ENCODE data around the gene ATP11C. TPM values are rescaled to one million over a fixed set of nuclear protein-coding genes. Genes with fewer than 3 reads are reported as not detected.
"Not testable (repeated sequence)": the region's sequence is repeated elsewhere in the genome, so short reads cannot be mapped to it uniquely, and the experiment has no call there.

ATP11C gene
- total and polyA plus RNA-seq, 7 donors = 4.2 to 32.0 (median 17.2) TPM

GRCh38 chrX:139702658-139703057 lies 230.2 kb downstream of the ATP11C start:
- 90 to 92% methylated on average over 3 of the region's 3 CpGs for WGBS, 2 donors
- H3K9me3 ChIP-seq = no peaks in the 10 kb centered on the region

GRCh38 chrX:139692908-139693307 lies 239.9 kb downstream of the ATP11C start:
- no peak for DNase-seq
- Histone ChIP-seq H3K27me3 (peaks cover 0 to 7% (median 3%) of the 10 kb centered on the region in 3 donors), H3K27ac (no peak overlapping the region), H3K4me1 (peaks cover 0 to 9% (median 0%) of the 10 kb centered on the region in 4 donors), H3K4me3 (peak overlapping the region in 1 of 4 donors; percentile 43), H3K36me3 (no peaks in the 10 kb centered on the region), H3K9me3 (no peaks in the 10 kb centered on the region)
- 47 to 54% methylated on average over 8 of the region's 8 CpGs for WGBS, 2 donors
- intact Hi-C loops (cut with DNase I) = no loop called here
- no peak for TF ChIP-seq POLR2A (IDR thresholded peaks at IDR 0.05)
- no peak for TF ChIP-seq POLR2AphosphoS5 (IDR thresholded peaks at IDR 0.05)
- no peak for TF ChIP-seq EP300 (IDR thresholded peaks at IDR 0.05)
- no peak for TF ChIP-seq CTCF (IDR thresholded peaks at IDR 0.05)

More at GRCh38 chrX:139702658-139703057, 230.2 kb downstream of the ATP11C start:
- H3K27ac ChIP-seq = no peak overlapping the region
- no peaks in the 10 kb centered on the region for H3K27me3 ChIP-seq
- H3K36me3 ChIP-seq = no peaks in the 10 kb centered on the region
- H3K4me1 ChIP-seq = no peaks in the 10 kb centered on the region
- H3K4me3 ChIP-seq = no peak overlapping the region
- TF ChIP-seq POLR2AphosphoS5 (IDR thresholded peaks at IDR 0.05) (no peak), EP300 (IDR thresholded peaks at IDR 0.05) (no peak), POLR2A (IDR thresholded peaks at IDR 0.05) (no peak), CTCF (IDR thresholded peaks at IDR 0.05) (no peak)
- no peak for DNase-seq
- intact Hi-C loops (cut with DNase I) = no loop called here

- DNase-seq = no peak
- H3K27ac ChIP-seq = no peak overlapping the region
- TF ChIP-seq POLR2AphosphoS5 (IDR thresholded peaks at IDR 0.05) (no peak), POLR2A (IDR thresholded peaks at IDR 0.05) (no peak), EP300 (IDR thresholded peaks at IDR 0.05) (no peak), CTCF (IDR thresholded peaks at IDR 0.05) (no peak)
- peak overlapping the region in 3 of 4 donors; percentile 21 to 43 (median 32) for H3K4me3 ChIP-seq
- H3K4me1 ChIP-seq = peaks cover 0 to 9% (median 0%) of the 10 kb centered on the region in 4 donors
- H3K9me3 ChIP-seq = no peaks in the 10 kb centered on the region
- no peaks in the 10 kb centered on the region for H3K36me3 ChIP-seq
- intact Hi-C loops (cut with DNase I) = no loop called here
- WGBS, 2 donors = 29 to 30% methylated on average over 11 of the region's 11 CpGs
- peaks cover 0 to 7% (median 3%) of the 10 kb centered on the region in 3 donors for H3K27me3 ChIP-seq
These were observed 240.4 kb downstream of the ATP11C start for GRCh38 chrX:139692506-139692849.

GRCh38 chrX:139691843-139692505 lies 240.9 kb downstream of the ATP11C start:
- H3K27ac ChIP-seq = no peak overlapping the region

GRCh38 chrX:139691493-139691842 lies 241.4 kb downstream of the ATP11C start:
- TF ChIP-seq POLR2AphosphoS5 (IDR thresholded peaks at IDR 0.05) (no peak), CTCF (IDR thresholded peaks at IDR 0.05) (no peak), POLR2A (IDR thresholded peaks at IDR 0.05) (no peak), EP300 (IDR thresholded peaks at IDR 0.05) (no peak)
- WGBS, 2 donors = 1% methylated on average over 23 of the region's 23 CpGs
- intact Hi-C loops (cut with DNase I) = no loop called here
- H3K36me3 ChIP-seq = no peaks in the 10 kb centered on the region
- no peak for DNase-seq
- H3K4me3 ChIP-seq = peak overlapping the region in 3 of 4 donors; percentile 21 to 43 (median 32)
- no peaks in the 10 kb centered on the region for H3K9me3 ChIP-seq
- peaks cover 0 to 7% (median 3%) of the 10 kb centered on the region in 3 donors for H3K27me3 ChIP-seq
- H3K27ac ChIP-seq = no peak overlapping the region
- peaks cover 0 to 9% (median 0%) of the 10 kb centered on the region in 4 donors for H3K4me1 ChIP-seq

More at GRCh38 chrX:139691843-139692505, 240.9 kb downstream of the ATP11C start:
- peak overlapping the region in 3 of 4 donors; percentile 21 to 43 (median 32) for H3K4me3 ChIP-seq
- H3K4me1 ChIP-seq = peaks cover 0 to 9% (median 0%) of the 10 kb centered on the region in 4 donors
- no peaks in the 10 kb centered on the region for H3K36me3 ChIP-seq
- no peaks in the 10 kb centered on the region for H3K9me3 ChIP-seq
- no peak for TF ChIP-seq EP300 (IDR thresholded peaks at IDR 0.05)
- no peak for TF ChIP-seq POLR2AphosphoS5 (IDR thresholded peaks at IDR 0.05)
- no peak for TF ChIP-seq POLR2A (IDR thresholded peaks at IDR 0.05)
- intact Hi-C loops (cut with DNase I) = no loop called here
- no peak for DNase-seq
- H3K27me3 ChIP-seq = peaks cover 0 to 7% (median 3%) of the 10 kb centered on the region in 3 donors
- WGBS, 2 donors = 2 to 6% methylated on average over 52 of the region's 52 CpGs

GRCh38 chrX:139685175-139685574 lies 247.7 kb downstream of the ATP11C start:
- WGBS, 2 donors = 90 to 91% methylated on average over 7 of the region's 7 CpGs
- DNase-seq; H3K27ac ChIP-seq; H3K27me3 ChIP-seq; intact Hi-C loops (cut with DNase I); H3K4me1 ChIP-seq; H3K9me3 ChIP-seq; H3K4me3 ChIP-seq; H3K36me3 ChIP-seq: not testable (repeated sequence)

Measured in sigmoid colon (tissue), 7 donors.